CD4-positive, alpha-beta T cell (primary cell): ENCODE data around the gene B4GALT1. TPM values are rescaled to one million over a fixed set of nuclear protein-coding genes. Genes with fewer than 3 reads are reported as not detected.

Experiments used
- ATAC-seq: fragments of 200-7000 bp; cut with Tn5 transposase; one replicate; pipeline ENCODE4 v1.10.0; 2022; ENCODE audit warnings: mild to moderate bottlenecking; ENCODE audit not compliant: poor library complexity
- CTCF ChIA-PET: fragments of 350-600 bp; sonication (Branson Sonifier 250); formaldehyde crosslinking; loops from one replicate; lab custom pipeline; 2021; ENCODE audit warnings: antibody characterized with exemption, inconsistent platforms; lab: Charles Lee
- POLR2A ChIA-PET: fragments of 350-600 bp; sonication (Branson Sonifier 250); formaldehyde crosslinking; loops from one replicate; lab custom pipeline; 2021; ENCODE audit warnings: antibody characterized with exemption, inconsistent platforms; lab: Charles Lee
- DNase-seq, 14 experiments: peaks; one replicate each; pipeline ENCODE4 v3.0.0-alpha.2; 2013 to 2020; ENCODE audit warnings: mixed read lengths in 2 of 14
- H3K27ac ChIP-seq, 2 donors: one replicate each; pipeline versions ENCODE4 v1.5.1 to v1.7.0; 2013; ENCODE audit warnings: low read length in 2 of 2, low read depth in 1 of 2, mild to moderate bottlenecking in 1 of 2
- H3K27me3 ChIP-seq, 2 experiments: 1 replicate in 1 of 2; 2 replicates in 1 of 2; pipeline versions ENCODE4 v1.6.1 to v1.7.0; 2013; ENCODE audit warnings: low read length in 2 of 2, control low read depth in 1 of 2, mild to moderate bottlenecking in 1 of 2, moderate library complexity in 1 of 2; ENCODE audit not compliant: insufficient read depth in 2 of 2, control insufficient read depth in 1 of 2
- H3K36me3 ChIP-seq: one replicate; pipeline ENCODE4 v1.6.1; 2013; ENCODE audit warnings: low read length, control low read depth; ENCODE audit not compliant: insufficient read depth
- H3K4me1 ChIP-seq: one replicate; pipeline ENCODE4 v1.6.1; 2013; ENCODE audit warnings: low read length, control low read depth; ENCODE audit not compliant: insufficient read depth
- H3K4me3 ChIP-seq: one replicate; pipeline ENCODE4 v1.5.1; 2013; ENCODE audit warnings: mild to moderate bottlenecking, low read length, moderate library complexity
- H3K9me3 ChIP-seq, 2 experiments: 1 replicate in 1 of 2; 2 replicates in 1 of 2; pipeline versions ENCODE4 v1.6.1 to v1.7.0; 2013; ENCODE audit warnings: low read length in 2 of 2, mild to moderate bottlenecking in 2 of 2, control low read depth in 1 of 2, moderate library complexity in 1 of 2; ENCODE audit not compliant: control insufficient read depth in 1 of 2, insufficient read depth in 1 of 2
- H3K27ac Mint-ChIP-seq: one replicate; pipeline ENCODE4 v1.8.0; 2020; ENCODE audit warnings: mixed read lengths
- H3K27me3 Mint-ChIP-seq: one replicate; pipeline ENCODE4 v1.8.0; 2021; ENCODE audit warnings: mixed read lengths
- H3K36me3 Mint-ChIP-seq: one replicate; pipeline ENCODE4 v1.8.0; 2021; ENCODE audit warnings: low read depth, mixed read lengths
- H3K4me1 Mint-ChIP-seq: one replicate; pipeline ENCODE4 v1.8.0; 2021; ENCODE audit warnings: low read depth, mixed read lengths
- H3K4me3 Mint-ChIP-seq: one replicate; pipeline ENCODE4 v1.8.0; 2020; ENCODE audit warnings: mild to moderate bottlenecking, mixed read lengths
- H3K9me3 Mint-ChIP-seq: one replicate; pipeline ENCODE4 v1.8.0; 2020; ENCODE audit warnings: mixed read lengths
- CTCF ChIP-seq: fragments of 200-600 bp; IDR thresholded peaks from one replicate; pipeline ENCODE4 v1.8.0; 2022; ENCODE audit warnings: antibody characterized with exemption, mild to moderate bottlenecking
- intact Hi-C, 2 experiments: fragments of 100-400 bp; cut with DNase I in 1 of 2; cut with micrococcal nuclease in 1 of 2; formaldehyde crosslinking; loops; one replicate each; pipeline versions ENCODE4 v1.15.1 to v1.9.0; 2023 to 2025; cut with DNase I, micrococcal nuclease
- total RNA-seq, 174 experiments: library from RNA in 2 of 174; stranded (reverse) in 2 of 174; gene quantifications; one replicate each; pipeline ENCODE4 v1.2.3 and lab custom pipeline; 2021 to 2026

B4GALT1 gene
- total RNA-seq, 2 experiments from 2014 or later = 74.7 to 77.0 TPM

GRCh38 chr9:33080534-33080933 is 86.6 kb downstream of the B4GALT1 start:
- Mint-ChIP-seq H3K4me3 (no peak overlapping the region), H3K27me3 (no peaks in the 10 kb centered on the region), H3K4me1 (peaks cover 46% of the 10 kb centered on the region), H3K36me3 (peaks cover 12% of the 10 kb centered on the region), H3K9me3 (no peaks in the 10 kb centered on the region), H3K27ac (no peak overlapping the region)
- Histone ChIP-seq H3K27ac (peak overlapping the region in 1 of 2 donors; percentile 52), H3K27me3 (no peaks in the 10 kb centered on the region), H3K4me1 (peaks cover 43% of the 10 kb centered on the region), H3K36me3 (no peaks in the 10 kb centered on the region), H3K9me3 (peaks cover 0 to 2% of the 10 kb centered on the region in 2 experiments), H3K4me3 (no peak overlapping the region)
- intact Hi-C loops = loop anchor here in 1 of 2 experiments (2.0 kb wide), 1 partner anchor 90 kb away; no protein-coding TSS in a partner anchor
- TF ChIP-seq CTCF = no peak
- no peak for ATAC-seq
- DNase-seq = peak in 1 of 14 experiments; percentile 21
- ChIA-PET CTCF (no interaction called here), POLR2A (interaction anchor here (1.0 kb wide), 1 partner anchor 87 kb away, joined by 3 read pairs; no protein-coding TSS in a partner anchor)

- no peaks in the 10 kb centered on the region for H3K27me3 Mint-ChIP-seq
- Histone ChIP-seq H3K4me1 (peaks cover 40% of the 10 kb centered on the region), H3K27ac (peak within 1 kb of the TSS; percentile 88 to 94), H3K36me3 (peaks cover 28% of the 10 kb centered on the region), H3K9me3 (no peaks in the 10 kb centered on the region), H3K4me3 (peak within 1 kb of the TSS; percentile 67), H3K27me3 (no peaks in the 10 kb centered on the region)
- peaks cover 50% of the 10 kb centered on the region for H3K4me1 Mint-ChIP-seq
- H3K36me3 Mint-ChIP-seq = peaks cover 50% of the 10 kb centered on the region
- peak; percentile 90 to 98 (median 94) for DNase-seq
- no peaks in the 10 kb centered on the region for H3K9me3 Mint-ChIP-seq
- ChIA-PET CTCF (interaction anchor here (0.9 to 1.9 kb wide), 2 partner anchors 16 to 150 kb away, joined by 3 to 4 read pairs; no protein-coding TSS in a partner anchor), POLR2A (interaction anchor here (0.6 to 2.7 kb wide), 16 partner anchors 9 to 526 kb away, joined by 3 to 33 read pairs (median 4); partner anchors contain the start of genes APTX, B4GALT1, BAG1 and CHMP5)
- peak within 1 kb of the TSS; percentile 98 for H3K27ac Mint-ChIP-seq
- H3K4me3 Mint-ChIP-seq = peak within 1 kb of the TSS; percentile 97
- intact Hi-C loops = loop anchor here (1.0 to 5.0 kb wide), 4 partner anchors 34 to 188 kb away; partner anchors contain the start of genes BAG1 (in 2 of the 2), APTX (in 1 of the 2) and CHMP5 (in 1 of the 2)
- ATAC-seq = peak; percentile 90
- no peak for TF ChIP-seq CTCF
Measured at GRCh38 chr9:33076046-33077004, 90.8 kb downstream of the B4GALT1 start, which contains the start of gene SMU1. TSS of gene SMU1 (minus strand) at chr9:33076674. CDS start at chr9:33076608, 66 bp downstream.

- Histone ChIP-seq H3K27ac (no peak overlapping the region), H3K9me3 (no peaks in the 10 kb centered on the region), H3K27me3 (no peaks in the 10 kb centered on the region), H3K4me3 (no peak overlapping the region), H3K36me3 (peaks cover 93% of the 10 kb centered on the region), H3K4me1 (peaks cover 7% of the 10 kb centered on the region)
- ChIA-PET CTCF (no interaction called here), POLR2A (interaction anchor here (0.6 kb wide), 1 partner anchor 65 kb away, joined by 3 read pairs; no protein-coding TSS in a partner anchor)
- H3K27ac Mint-ChIP-seq = no peak overlapping the region
- H3K9me3 Mint-ChIP-seq = no peaks in the 10 kb centered on the region
- ATAC-seq (no peak), DNase-seq (no peak)
- peaks cover 38% of the 10 kb centered on the region for H3K4me1 Mint-ChIP-seq
- intact Hi-C loops = no loop called here
- TF ChIP-seq CTCF = no peak
- no peaks in the 10 kb centered on the region for H3K27me3 Mint-ChIP-seq
- H3K36me3 Mint-ChIP-seq = peaks cover 95% of the 10 kb centered on the region
- H3K4me3 Mint-ChIP-seq = no peak overlapping the region
Measured at GRCh38 chr9:33068991-33069390, 98.1 kb downstream of the B4GALT1 start.
